WERI-Rb-1 (cell line): ENCODE measurements around the gene CPLANE2.
A peak's percentile ranks its signal among the peaks of the same experiment; 100 is the strongest.
"Not testable (repeated sequence)": the region's sequence is repeated elsewhere in the genome, so short reads cannot be mapped to it uniquely, and the experiment has no call there.

Experiments used
- DNase-seq: peaks from one replicate; pipeline ENCODE4 v3.0.0-alpha.2; 2020
- H3K27ac ChIP-seq: fragments of 250-450 bp; sonication (Bioruptor Pico); 2 replicates; pipeline ENCODE4 v1.5.1; 2020; ENCODE audit warnings: mild to moderate bottlenecking, moderate library complexity
- H3K27me3 ChIP-seq: fragments of 250-450 bp; sonication (Bioruptor Pico); 2 replicates; pipeline ENCODE4 v1.5.1; 2021; ENCODE audit warnings: mild to moderate bottlenecking, low read depth, moderate library complexity; ENCODE audit not compliant: insufficient read depth, severe bottlenecking
- H3K36me3 ChIP-seq: fragments of 250-450 bp; sonication (Bioruptor Pico); 2 replicates; pipeline ENCODE4 v1.5.1; 2020; ENCODE audit warnings: mild to moderate bottlenecking, moderate library complexity
- H3K4me3 ChIP-seq: 2 replicates; pipeline ENCODE4 v1.5.1; 2011; ENCODE audit warnings: low read depth, mild to moderate bottlenecking, control low read depth, low read length
- H3K9me3 ChIP-seq: fragments of 250-450 bp; sonication (Bioruptor Pico); 2 replicates; pipeline ENCODE4 v1.5.1; 2021; ENCODE audit warnings: mild to moderate bottlenecking, moderate library complexity; ENCODE audit not compliant: severe bottlenecking
- CTCF ChIP-seq: IDR thresholded peaks from 2 replicates; pipeline ENCODE4 v1.5.1; 2011; ENCODE audit warnings: low read depth, mild to moderate bottlenecking, control low read depth, inconsistent platforms, low read length

The CPLANE2 gene

DNA sequence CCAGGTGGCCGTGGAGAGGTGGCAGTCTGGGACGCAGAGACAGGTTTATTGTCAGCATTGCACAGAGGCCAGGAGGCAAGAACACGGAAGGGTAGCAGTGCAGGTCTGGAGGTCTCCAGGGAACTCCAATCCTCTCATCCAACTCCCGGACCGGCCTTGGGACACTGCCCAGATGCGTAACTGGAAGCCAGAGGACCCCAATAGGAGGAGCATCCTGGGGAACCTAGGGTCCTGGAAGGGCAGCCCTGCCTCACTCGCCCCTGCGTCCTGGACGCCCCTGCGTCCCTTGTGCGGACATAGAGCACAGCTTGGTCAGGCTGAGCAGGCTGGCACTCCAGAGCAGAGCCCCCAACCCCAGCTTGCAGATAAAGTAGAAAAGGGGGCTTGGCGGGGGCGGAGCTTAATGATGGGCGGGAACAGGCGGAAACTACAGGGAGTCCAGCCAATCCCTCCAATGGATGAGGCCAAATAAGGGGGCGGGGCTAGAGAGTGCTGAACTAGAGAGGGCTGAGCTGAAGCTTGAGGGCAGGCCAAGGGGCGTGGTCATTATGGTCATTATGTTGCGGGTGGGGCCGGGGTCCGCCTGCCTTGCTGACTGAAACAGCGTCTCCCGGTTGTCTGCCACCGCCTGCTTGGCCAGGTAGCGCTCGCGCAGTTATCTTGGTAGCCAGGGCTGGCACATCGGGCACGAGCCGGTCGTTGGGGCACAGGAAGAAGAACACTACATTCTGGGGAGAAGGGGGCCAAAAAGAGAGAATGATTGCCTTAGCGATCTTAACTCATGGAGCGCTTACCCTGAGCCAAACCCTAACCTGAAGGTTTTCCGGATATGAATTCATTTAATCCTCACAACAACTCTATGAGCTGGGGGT is 20.9 kb downstream of the CPLANE2 start:
- peak; percentile 47 for DNase-seq
- no peaks in the 10 kb centered on the region for H3K9me3 ChIP-seq
- H3K27me3 ChIP-seq, result no peaks in the 10 kb centered on the region
- no peak for TF ChIP-seq CTCF
- H3K27ac ChIP-seq, result no peak overlapping the region
- no peak overlapping the region for H3K4me3 ChIP-seq
- H3K36me3 ChIP-seq, result no peaks in the 10 kb centered on the region

GRCh38 chr1:16215240-16215639 is 21.7 kb downstream of the CPLANE2 start:
- DNase-seq, H3K27me3 ChIP-seq, H3K27ac ChIP-seq, H3K36me3 ChIP-seq, H3K9me3 ChIP-seq, H3K4me3 ChIP-seq: not testable (repeated sequence)

GRCh38 chr1:16213544-16213943 is 23.4 kb downstream of the CPLANE2 start:
- not testable (repeated sequence) for H3K9me3 ChIP-seq, H3K27ac ChIP-seq, H3K4me3 ChIP-seq, DNase-seq, H3K36me3 ChIP-seq, H3K27me3 ChIP-seq

- no peak for DNase-seq
- TF ChIP-seq CTCF, result no peak
- no peaks in the 10 kb centered on the region for H3K36me3 ChIP-seq
- no peak overlapping the region for H3K4me3 ChIP-seq
- H3K27me3 ChIP-seq, result no peaks in the 10 kb centered on the region
- H3K27ac ChIP-seq, result no peak overlapping the region
- no peaks in the 10 kb centered on the region for H3K9me3 ChIP-seq
These were observed 24.0 kb downstream of the CPLANE2 start for GRCh38 chr1:16213013-16213412.

DNA sequence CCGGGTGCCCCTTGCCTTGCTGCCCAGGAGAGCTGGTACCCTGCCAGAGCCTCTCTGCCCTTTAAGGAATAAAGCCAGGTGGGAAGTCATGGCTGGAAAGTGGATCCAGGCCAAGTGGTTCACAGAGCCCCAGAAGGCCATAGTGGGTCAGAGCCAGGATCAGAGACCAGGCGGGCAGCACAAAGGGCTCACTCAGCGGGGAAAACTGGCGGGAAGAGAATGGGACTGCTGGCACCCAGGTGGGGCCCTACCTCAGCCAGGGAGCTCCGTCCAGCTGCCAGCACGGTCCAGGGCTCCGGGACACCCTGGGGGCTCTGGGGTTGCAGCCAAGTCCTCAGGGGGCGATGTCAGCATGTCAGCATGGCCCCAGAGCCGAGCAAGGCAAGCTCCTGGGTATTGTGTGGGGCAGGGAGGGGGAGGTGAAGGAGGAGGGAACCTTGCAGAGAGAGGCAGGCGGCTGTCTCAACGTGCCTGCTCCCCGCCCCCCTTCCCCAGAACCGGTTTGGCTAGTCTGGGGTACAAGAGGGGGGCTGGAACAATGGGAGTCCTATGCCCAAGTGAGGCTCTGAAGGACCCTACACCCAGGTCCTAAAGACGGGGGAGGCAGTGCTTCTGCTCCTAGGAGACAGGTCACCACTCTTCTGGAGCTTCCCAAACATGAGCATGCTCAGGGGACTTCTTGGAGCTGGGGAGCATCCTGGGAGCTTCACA is 24.6 kb downstream of the CPLANE2 start, which contains the start of gene ARHGEF19:
TSS of gene ARHGEF19 (minus strand) at position 402 of the 711 bp plus-strand sequence. CDS start 3,598 bp downstream, outside the sequence.
- H3K27ac ChIP-seq, result no peak within 1 kb of the TSS
- H3K4me3 ChIP-seq, result no peak within 1 kb of the TSS
- no peaks in the 10 kb centered on the region for H3K36me3 ChIP-seq
- no peaks in the 10 kb centered on the region for H3K27me3 ChIP-seq
- no peak for DNase-seq
- TF ChIP-seq CTCF, result no peak
- H3K9me3 ChIP-seq, result no peaks in the 10 kb centered on the region

DNA sequence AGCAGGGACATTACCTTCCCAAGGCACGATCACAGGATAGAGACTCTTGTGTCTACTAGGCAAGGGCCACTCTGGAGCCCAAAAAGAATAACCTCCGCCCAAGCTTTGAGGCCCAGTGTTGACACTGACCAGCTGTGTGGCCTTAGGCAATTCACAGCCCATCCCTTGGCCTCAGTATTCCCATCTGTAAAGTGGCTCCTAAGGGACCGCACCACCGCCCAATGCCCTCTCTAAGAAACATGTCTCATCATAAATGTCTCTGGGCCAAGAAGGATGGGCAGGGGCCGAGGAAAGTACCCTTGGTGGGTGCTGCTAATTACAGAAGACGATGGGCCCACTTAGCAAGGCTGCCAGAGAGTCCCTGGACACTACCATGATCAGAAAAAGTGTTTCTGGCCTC is 25.2 kb downstream of the CPLANE2 start:
- H3K9me3 ChIP-seq, result no peaks in the 10 kb centered on the region
- no peaks in the 10 kb centered on the region for H3K36me3 ChIP-seq
- no peak overlapping the region for H3K27ac ChIP-seq
- no peaks in the 10 kb centered on the region for H3K27me3 ChIP-seq
- TF ChIP-seq CTCF, result no peak
- DNase-seq, result no peak
- no peak overlapping the region for H3K4me3 ChIP-seq
